H9 (cell line): ENCODE measurements around the gene HSPA1L. TPM values are rescaled to one million over a fixed set of nuclear protein-coding genes. Genes with fewer than 3 reads are reported as not detected.

Source experiments
- DNase-seq: peaks from one replicate; pipeline ENCODE4 v3.0.0-alpha.2; 2017
- H2AFZ ChIP-seq: one replicate; pipeline ENCODE4 v1.6.1; 2013; ENCODE audit warnings: mild to moderate bottlenecking, low read length, control low read depth, moderate library complexity
- H2AK5ac ChIP-seq: 2 replicates; pipeline ENCODE4 v1.6.1; 2013; ENCODE audit warnings: low read length, control low read depth, mixed read lengths; ENCODE audit not compliant: insufficient read length
- H2BK120ac ChIP-seq: one replicate; pipeline ENCODE4 v1.6.1; 2013; ENCODE audit warnings: low read depth, mild to moderate bottlenecking, low read length, control low read depth, inconsistent platforms; ENCODE audit not compliant: poor library complexity, severe bottlenecking
- H2BK12ac ChIP-seq: 2 replicates; pipeline ENCODE4 v1.6.1; 2013; ENCODE audit warnings: low read length, control low read depth, mixed read lengths, low read depth; ENCODE audit not compliant: insufficient read length
- H2BK15ac ChIP-seq: 2 replicates; pipeline ENCODE4 v1.6.1; 2013; ENCODE audit warnings: low read depth, low read length, control low read depth
- H2BK20ac ChIP-seq: one replicate; pipeline ENCODE4 v1.6.1; 2013; ENCODE audit warnings: low read depth, mild to moderate bottlenecking, low read length, control low read depth, inconsistent platforms; ENCODE audit not compliant: poor library complexity, severe bottlenecking
- H2BK5ac ChIP-seq: 2 replicates; pipeline ENCODE4 v1.6.1; 2013; ENCODE audit warnings: low read length, control low read depth, mixed read lengths; ENCODE audit not compliant: insufficient read length
- H3K14ac ChIP-seq: 2 replicates; pipeline ENCODE4 v1.6.1; 2013; ENCODE audit warnings: low read length, control low read depth; ENCODE audit not compliant: insufficient read depth
- H3K18ac ChIP-seq: 2 replicates; pipeline ENCODE4 v1.6.1; 2013; ENCODE audit warnings: low read depth, mild to moderate bottlenecking, mixed read lengths, low read length, control low read depth; ENCODE audit not compliant: insufficient read length
- H3K23ac ChIP-seq: 2 replicates; pipeline ENCODE4 v1.6.1; 2013; ENCODE audit warnings: low read length, control low read depth, mixed read lengths, low read depth; ENCODE audit not compliant: insufficient read length
- H3K23me2 ChIP-seq: 2 replicates; pipeline ENCODE4 v1.6.1; 2013; ENCODE audit warnings: low read depth, mild to moderate bottlenecking, mixed read lengths, low read length, control low read depth; ENCODE audit not compliant: insufficient read length, poor library complexity, severe bottlenecking
- H3K27ac ChIP-seq: 2 replicates; pipeline ENCODE4 v1.5.1; 2013; ENCODE audit warnings: low read length, control low read depth, mixed read lengths, low read depth; ENCODE audit not compliant: insufficient read length
- H3K27me3 ChIP-seq: 2 replicates; pipeline ENCODE4 v1.6.1; 2013; ENCODE audit warnings: low read length, control low read depth, inconsistent platforms; ENCODE audit not compliant: insufficient read depth
- H3K4ac ChIP-seq: 2 replicates; pipeline ENCODE4 v1.6.1; 2013; ENCODE audit warnings: low read depth, mild to moderate bottlenecking, control low read depth, inconsistent platforms, low read length, moderate library complexity
- H3K4me1 ChIP-seq: 2 replicates; pipeline ENCODE4 v1.6.1; 2013; ENCODE audit warnings: low read length, control low read depth, inconsistent platforms; ENCODE audit not compliant: insufficient read depth
- H3K4me2 ChIP-seq: 2 replicates; pipeline ENCODE4 v1.6.1; 2013; ENCODE audit warnings: low read length, control low read depth, mixed read lengths; ENCODE audit not compliant: insufficient read length, insufficient read depth
- H3K56ac ChIP-seq: 2 replicates; pipeline ENCODE4 v1.6.1; 2013; ENCODE audit warnings: low read depth, mild to moderate bottlenecking, mixed read lengths, low read length, control low read depth; ENCODE audit not compliant: insufficient read length
- H3K79me1 ChIP-seq: 2 replicates; pipeline ENCODE4 v1.6.1; 2013; ENCODE audit warnings: low read depth, mild to moderate bottlenecking, moderate library complexity, low read length, control low read depth, inconsistent platforms; ENCODE audit not compliant: insufficient read depth, poor library complexity, severe bottlenecking
- H3K79me2 ChIP-seq: 2 replicates; pipeline ENCODE4 v1.6.1; 2013; ENCODE audit warnings: low read length, control low read depth, inconsistent platforms; ENCODE audit not compliant: insufficient read depth
- H3K9ac ChIP-seq: 2 replicates; pipeline ENCODE4 v1.6.1; 2013; ENCODE audit warnings: low read length, control low read depth, mixed read lengths; ENCODE audit not compliant: insufficient read length; ENCODE audit errors: extremely low read depth
- H3K9me3 ChIP-seq: one replicate; pipeline ENCODE4 v1.6.1; 2013; ENCODE audit warnings: low read depth, low read length, inconsistent platforms; ENCODE audit not compliant: control insufficient read depth
- H3T11ph ChIP-seq: one replicate; pipeline ENCODE4 v1.6.1; 2013; ENCODE audit warnings: mild to moderate bottlenecking, low read length, control low read depth, inconsistent platforms
- H4K20me1 ChIP-seq: one replicate; pipeline ENCODE4 v1.6.1; 2013; ENCODE audit not compliant: control insufficient read depth, insufficient read length, insufficient read depth
- H4K5ac ChIP-seq: 2 replicates; pipeline ENCODE4 v1.6.1; 2013; ENCODE audit warnings: low read depth, mild to moderate bottlenecking, mixed read lengths, low read length, control low read depth; ENCODE audit not compliant: insufficient read length
- H4K8ac ChIP-seq: replicated peaks from 2 replicates; pipeline ENCODE4 v1.6.1; 2013; ENCODE audit warnings: low read length, control low read depth, mixed read lengths, low read depth; ENCODE audit not compliant: insufficient read length
- H4K91ac ChIP-seq: 2 replicates; pipeline ENCODE4 v1.6.1; 2013; ENCODE audit warnings: low read depth, mild to moderate bottlenecking, moderate library complexity, mixed read lengths, low read length, control low read depth; ENCODE audit not compliant: insufficient read length
- H3K27ac Mint-ChIP-seq, 3 experiments: 2 replicates in 2 of 3; 3 replicates in 1 of 3; pipeline ENCODE4 v1.8.0; 2020 to 2021; ENCODE audit warnings: mixed read lengths in 3 of 3, mild to moderate bottlenecking in 1 of 3, moderate library complexity in 1 of 3
- H3K27me3 Mint-ChIP-seq: 2 replicates; pipeline ENCODE4 v1.8.0; 2021; ENCODE audit warnings: low read depth, mild to moderate bottlenecking, moderate library complexity, mixed read lengths
- H3K36me3 Mint-ChIP-seq, 3 experiments: 2 replicates in 2 of 3; 3 replicates in 1 of 3; pipeline ENCODE4 v1.8.0; 2020 to 2021; ENCODE audit warnings: low read depth in 3 of 3, mixed read lengths in 3 of 3; ENCODE audit not compliant: insufficient read depth in 1 of 3
- H3K4me1 Mint-ChIP-seq, 2 experiments: 2 replicates each; pipeline ENCODE4 v1.8.0; 2020; ENCODE audit warnings: mixed read lengths in 2 of 2
- H3K4me3 Mint-ChIP-seq, 2 experiments: 2 replicates in 1 of 2; 3 replicates in 1 of 2; pipeline ENCODE4 v1.8.0; 2020 to 2021; ENCODE audit warnings: mild to moderate bottlenecking in 2 of 2, mixed read lengths in 2 of 2, moderate library complexity in 1 of 2
- H3K9me3 Mint-ChIP-seq, 2 experiments: 2 replicates in 1 of 2; 3 replicates in 1 of 2; pipeline ENCODE4 v1.8.0; 2020; ENCODE audit warnings: mild to moderate bottlenecking in 2 of 2, mixed read lengths in 2 of 2, moderate library complexity in 1 of 2
- CTCF ChIP-seq: fragments of 200-600 bp; sonication (generic); conservative IDR thresholded peaks from 3 replicates; pipeline ENCODE4 v1.8.0; 2021; ENCODE audit warnings: antibody characterized with exemption, mild to moderate bottlenecking
- WGBS: extraction: QIAGEN DNeasy Blood & Tissue Kit; methylation state at CpG from one replicate; pipeline ENCODE4 v1.1.7; 2013; ENCODE audit warnings: missing lambda C conversion rate, low lambda C conversion rate, mixed read lengths; ENCODE audit not compliant: insufficient read length; ENCODE audit errors: extremely low coverage; 5-methylcytosine and 5-hydroxymethylcytosine counted together
- total RNA-seq: library from RNA; stranded (reverse); gene quantifications from 2 replicates; pipeline ENCODE4 v1.2.1, GENCODE V29; 2021

Gene HSPA1L
- total RNA-seq, 1 experiment from 2014 or later: 2.5 TPM

GRCh38 chr6:31781244-31782125 is 33.6 kb downstream of the HSPA1L start:
- Histone ChIP-seq H3K4me2 (no peak overlapping the region), H4K91ac (no peak overlapping the region), H4K8ac (no peak overlapping the region), H2AK5ac (no peak overlapping the region), H3K9ac (no peak overlapping the region), H4K5ac (no peak overlapping the region), H2BK15ac (no peak overlapping the region), H2BK5ac (no peak overlapping the region), H2BK120ac (no peak overlapping the region), H3K79me2 (no peaks in the 10 kb centered on the region), H3K79me1 (no peaks in the 10 kb centered on the region), H3K9me3 (no peaks in the 10 kb centered on the region), H3K4ac (no peak overlapping the region), H3K23me2 (no peaks in the 10 kb centered on the region), H3K14ac (no peak overlapping the region), H3T11ph (no peak overlapping the region), H3K27ac (no peak overlapping the region), H3K18ac (no peak overlapping the region), H3K56ac (no peak overlapping the region), H2AFZ (no peak overlapping the region), H2BK20ac (no peak overlapping the region), H3K27me3 (no peaks in the 10 kb centered on the region), H2BK12ac (no peak overlapping the region), H3K4me1 (no peaks in the 10 kb centered on the region), H3K23ac (no peak overlapping the region), H4K20me1 (no peaks in the 10 kb centered on the region)
- H3K36me3 Mint-ChIP-seq: peaks cover 46 to 81% (median 63%) of the 10 kb centered on the region in 3 experiments
- TF ChIP-seq CTCF: no peak
- H3K4me3 Mint-ChIP-seq: no peak overlapping the region
- no peaks in the 10 kb centered on the region for H3K27me3 Mint-ChIP-seq
- no peaks in the 10 kb centered on the region for H3K9me3 Mint-ChIP-seq
- peaks cover 1 to 5% of the 10 kb centered on the region in 2 experiments; a peak in 1 of 4 replicates for H3K4me1 Mint-ChIP-seq
- DNase-seq: no peak
- H3K27ac Mint-ChIP-seq: no peak overlapping the region
- WGBS: no CpG with 5 or more reads among the region's 23 CpGs
